NCI-H510A treated with DMSO at 0.1 percent for 48 hours (cell line): ENCODE data around the gene LAIR1.
A peak's percentile ranks its signal among the peaks of the same experiment; 100 is the strongest.
"Not testable (repeated sequence)": the region's sequence is repeated elsewhere in the genome, so short reads cannot be mapped to it uniquely, and the experiment has no call there.

Experiments used
- DNase-seq: peaks from one replicate; lab custom pipeline; 2025; lab: John Stamatoyannopoulos, UW

LAIR1 gene

DNA sequence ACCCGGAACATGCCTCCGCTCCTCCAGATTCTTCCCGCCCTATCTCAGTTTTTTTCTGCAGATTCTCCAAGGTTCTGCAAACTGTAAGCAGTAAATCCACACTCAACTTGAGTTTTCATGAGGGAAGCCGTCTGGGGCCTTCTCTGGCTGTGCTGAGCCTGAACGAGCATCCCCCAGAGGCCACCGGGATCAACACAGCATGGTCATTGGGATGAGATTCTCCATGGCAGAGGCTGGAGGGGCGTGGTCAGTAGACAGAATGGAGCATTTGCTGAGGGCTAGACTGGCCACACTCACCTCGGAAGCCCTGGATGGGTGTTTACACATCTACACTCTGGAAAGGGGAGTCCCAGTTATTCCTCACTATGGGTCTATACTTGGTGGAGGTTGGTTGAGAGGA lies 23.4 kb downstream of the LAIR1 start:
- DNase-seq, result no peak

DNA sequence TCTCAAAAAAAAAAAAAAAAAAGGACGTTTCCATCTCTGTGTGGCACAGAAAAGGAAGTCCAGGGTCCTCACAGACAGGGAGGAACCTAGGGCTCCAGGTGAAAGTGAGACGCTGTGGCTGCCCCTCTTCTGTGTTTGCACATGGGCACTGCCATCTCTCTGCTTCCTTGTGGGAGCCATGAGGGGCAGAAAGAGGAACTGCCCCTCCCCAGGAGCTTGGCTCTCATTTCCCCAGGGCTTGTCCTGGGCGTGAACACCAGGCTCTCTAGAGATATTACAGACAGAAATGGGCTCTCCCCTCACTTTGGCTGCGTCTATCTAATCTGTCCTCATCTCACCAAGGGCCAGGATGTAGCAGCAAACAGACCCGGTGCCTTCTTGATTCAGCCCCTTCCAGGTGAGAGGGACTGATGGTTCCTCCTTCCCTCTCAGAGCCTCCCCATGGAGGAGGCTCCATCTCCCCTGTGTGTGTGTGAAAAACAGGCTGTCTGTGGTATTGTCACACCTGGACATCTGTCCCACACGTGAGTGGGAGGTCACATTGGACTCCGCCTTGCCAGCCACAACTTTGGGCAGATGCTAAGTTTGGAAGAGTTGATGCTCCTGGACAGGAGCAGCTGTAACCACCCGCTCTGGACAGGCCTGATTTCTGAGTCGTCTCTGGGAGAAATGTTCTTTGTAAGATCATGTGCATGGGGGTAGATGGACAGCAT lies 24.9 kb downstream of the LAIR1 start:
- DNase-seq, result no peak

GRCh38 chr19:54338521-54338920 lies 26.2 kb downstream of the LAIR1 start:
- no peak for DNase-seq

GRCh38 chr19:54337858-54338230 lies 26.9 kb downstream of the LAIR1 start:
- DNase-seq, result no peak

DNA sequence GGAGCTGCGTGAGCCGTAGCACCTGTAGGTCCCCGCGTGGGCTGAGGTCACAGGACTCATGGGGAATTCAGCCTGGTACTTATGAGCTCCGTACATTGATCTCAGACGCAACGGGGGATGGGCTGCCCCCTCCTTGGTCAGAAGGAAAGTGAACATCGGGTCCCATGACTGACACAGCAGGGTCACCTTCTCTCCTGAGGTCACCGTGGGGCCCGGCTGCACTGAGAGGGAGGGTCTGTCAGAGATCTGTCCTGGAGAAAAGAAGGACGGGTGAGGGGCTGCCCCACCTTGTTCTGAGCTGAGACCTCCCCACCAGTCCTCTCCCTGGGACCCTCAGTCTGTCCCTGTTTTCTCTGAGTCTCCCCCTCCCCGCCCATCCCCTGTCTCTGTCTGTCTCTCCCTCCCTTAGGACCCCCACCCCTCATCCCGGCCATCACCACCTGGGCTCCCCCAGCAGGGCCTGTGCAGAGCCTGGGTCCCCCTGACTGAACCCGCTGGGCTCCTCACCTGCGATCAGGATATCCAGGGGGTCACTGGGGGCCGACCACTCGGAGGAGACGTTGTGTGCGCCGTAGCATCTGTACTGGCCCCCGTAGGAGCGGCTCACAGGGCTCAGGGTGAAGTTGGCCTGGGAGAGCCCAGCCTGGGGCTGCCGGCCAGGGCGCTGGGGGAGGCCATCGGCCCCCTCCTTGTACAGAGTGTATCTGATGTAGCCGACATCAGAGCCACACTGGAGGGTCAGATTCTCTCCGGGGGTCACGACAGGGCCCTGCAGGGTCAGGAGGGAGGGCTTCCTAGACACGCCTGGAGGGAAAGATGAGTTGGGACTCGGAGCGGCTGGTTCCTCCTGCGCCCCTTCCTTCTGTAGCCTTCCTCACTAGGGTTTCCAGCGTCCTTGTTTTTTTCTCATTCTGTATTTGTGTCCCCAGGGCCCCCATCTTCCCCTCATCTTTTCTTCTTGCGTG lies 27.6 kb downstream of the LAIR1 start:
- DNase-seq, result no peak

DNA sequence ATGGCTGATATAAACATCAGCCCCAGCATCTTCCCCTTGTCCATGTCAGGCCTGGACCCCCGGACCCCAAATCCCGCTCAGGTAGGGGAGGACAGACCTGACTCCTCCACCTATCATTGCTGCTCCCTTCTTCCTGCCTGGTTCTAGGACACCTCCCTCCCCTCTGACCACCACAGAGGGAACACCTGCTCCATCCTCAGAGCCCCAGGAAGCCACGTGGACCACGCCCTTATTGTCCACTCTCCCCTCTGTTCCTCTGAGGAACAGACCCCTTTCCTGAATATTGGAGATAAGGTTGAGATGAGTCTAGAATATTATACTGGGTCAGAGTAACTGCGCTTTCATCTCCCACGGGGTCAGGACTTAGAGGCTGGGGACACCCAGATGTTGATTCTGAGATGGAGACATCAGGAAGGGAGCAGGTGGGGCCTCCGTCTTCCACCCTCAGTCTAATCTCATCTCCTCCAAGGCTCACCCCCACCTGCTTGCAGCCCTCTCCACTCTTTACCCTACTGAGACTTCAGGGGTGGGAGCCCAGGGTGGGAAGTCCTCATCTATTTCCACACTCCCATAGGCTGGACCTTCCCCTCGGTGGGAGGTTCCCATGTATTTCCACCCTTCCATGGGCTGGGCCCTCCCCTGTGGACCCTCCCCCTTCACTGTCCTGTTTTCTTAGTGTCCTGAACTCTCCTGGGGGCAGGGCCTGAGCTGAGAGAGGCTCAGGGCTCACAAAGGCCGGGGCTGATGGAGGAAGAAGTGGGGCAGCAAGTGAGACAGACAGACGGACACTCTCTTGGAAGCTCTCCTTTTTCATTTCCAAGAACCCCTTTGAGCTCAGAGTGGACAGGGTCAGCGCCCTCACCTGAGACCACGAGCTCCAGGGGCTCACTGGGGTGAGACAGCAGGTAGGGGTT lies 28.5 kb downstream of the LAIR1 start:
- no peak for DNase-seq

- no peak for DNase-seq
Observed at GRCh38 chr19:54335164-54335563, 29.6 kb downstream of the LAIR1 start.

DNA sequence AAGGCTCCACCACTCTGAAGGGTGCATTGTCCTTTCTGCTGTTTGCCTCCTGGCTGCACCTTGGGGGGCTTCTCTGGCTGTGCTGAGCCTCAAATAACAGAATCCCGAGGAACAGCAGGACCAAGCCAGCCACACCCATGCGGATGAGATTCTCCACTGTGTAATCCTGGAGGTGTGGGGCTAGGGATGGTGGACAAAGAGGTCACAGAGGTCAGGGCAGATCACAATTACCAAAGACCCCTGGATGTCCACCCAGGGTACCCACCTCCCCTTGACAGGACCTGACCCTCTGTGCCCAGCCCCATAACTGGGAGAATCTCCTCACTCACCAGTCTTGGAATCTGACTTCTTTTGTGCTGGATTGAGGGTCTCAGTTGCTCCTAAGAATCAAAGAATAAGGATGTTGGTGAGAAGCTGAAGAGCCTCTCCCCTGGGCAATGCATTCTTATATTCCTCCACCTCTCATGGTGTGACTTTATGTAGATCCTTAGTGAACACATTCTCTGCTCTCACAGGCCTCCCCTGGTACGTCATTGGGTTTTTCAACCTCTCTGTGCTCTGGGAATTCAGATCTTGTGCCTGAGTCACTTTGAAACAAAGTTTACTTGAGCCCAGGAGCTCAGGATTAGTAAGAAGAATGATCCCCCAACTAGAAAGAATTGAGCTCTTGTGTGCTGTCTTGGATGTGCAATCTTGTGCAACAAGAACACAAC lies 31.0 kb downstream of the LAIR1 start:
- no peak for DNase-seq

DNA sequence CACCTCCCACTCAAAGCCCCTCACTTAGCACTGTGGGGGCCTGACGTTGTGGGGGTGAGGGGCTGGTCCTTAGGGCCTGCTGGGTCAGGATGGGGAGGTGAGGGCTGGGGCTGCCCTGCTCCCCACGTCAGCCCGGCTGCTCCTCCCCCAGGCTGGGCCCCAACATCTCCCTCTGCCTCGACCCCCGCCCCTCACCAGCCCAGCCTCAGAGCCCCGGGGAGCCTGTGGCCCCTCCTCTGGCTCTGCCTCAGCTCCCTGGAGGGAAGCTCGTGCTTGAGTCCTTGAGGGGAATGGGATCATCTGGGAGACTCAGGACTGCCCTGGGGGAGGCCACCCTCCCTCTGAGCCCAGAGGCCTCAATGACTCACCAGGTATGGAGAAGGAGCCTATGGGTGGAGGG lies 32.6 kb downstream of the LAIR1 start:
- no peak for DNase-seq

GRCh38 chr19:54331626-54332025 lies 33.1 kb downstream of the LAIR1 start:
- DNase-seq, result no peak

DNA sequence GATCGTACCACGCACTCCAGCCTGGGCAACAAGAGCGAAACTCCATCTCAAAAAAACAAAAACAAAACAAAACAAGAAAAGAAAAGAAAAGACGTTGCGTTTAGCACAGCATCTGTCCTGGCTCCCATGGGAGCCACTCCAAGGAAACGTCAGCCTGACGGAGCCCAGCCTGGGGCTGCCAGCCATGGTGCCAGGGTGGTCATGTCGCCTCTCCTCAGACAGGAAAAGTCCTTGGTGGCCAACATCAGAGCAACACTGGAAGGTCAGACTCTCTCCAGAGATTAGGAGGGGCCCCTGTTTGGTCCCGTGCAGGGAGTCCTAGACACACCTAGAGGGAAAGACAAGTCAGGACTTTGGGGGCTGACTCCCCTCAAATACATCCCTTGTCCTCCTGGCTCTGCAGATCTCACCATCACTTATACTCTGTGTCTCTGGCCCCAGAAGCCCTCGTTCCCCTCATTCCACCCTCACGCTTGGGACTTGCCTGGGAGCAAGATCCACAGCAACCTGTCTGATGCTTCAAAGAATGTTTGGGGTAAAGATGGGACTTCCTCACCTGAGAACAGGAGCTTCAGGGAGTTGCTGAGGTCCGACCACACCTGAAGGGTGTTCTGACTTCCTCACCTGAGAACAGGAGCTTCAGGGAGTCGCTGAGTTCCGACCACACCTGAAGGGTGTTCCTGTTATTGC lies 35.1 kb downstream of the LAIR1 start:
- DNase-seq, result no peak

- not testable (repeated sequence) for DNase-seq
Observed at GRCh38 chr19:54328781-54329180, 36.0 kb downstream of the LAIR1 start.

DNA sequence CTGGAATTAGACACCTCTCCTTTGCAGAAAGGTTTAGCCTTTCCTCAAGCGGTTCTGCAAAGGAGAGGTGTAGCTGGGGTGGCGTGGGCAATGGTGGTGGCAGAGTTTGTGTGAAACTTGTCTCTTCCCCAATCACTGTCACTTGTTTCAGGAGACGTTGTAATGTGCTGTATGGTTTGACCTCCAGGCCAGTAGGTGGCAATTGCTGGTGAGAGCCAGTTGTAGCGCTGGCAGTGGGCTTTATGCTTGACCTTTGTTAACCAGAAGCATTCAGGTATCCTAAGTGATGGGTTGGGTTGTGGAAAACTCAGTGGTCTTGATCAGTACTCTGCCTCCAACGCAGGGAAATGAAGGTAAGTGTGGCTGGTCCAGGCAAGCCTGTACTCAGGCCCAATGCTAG lies 39.1 kb downstream of the LAIR1 start:
- no peak for DNase-seq

DNA sequence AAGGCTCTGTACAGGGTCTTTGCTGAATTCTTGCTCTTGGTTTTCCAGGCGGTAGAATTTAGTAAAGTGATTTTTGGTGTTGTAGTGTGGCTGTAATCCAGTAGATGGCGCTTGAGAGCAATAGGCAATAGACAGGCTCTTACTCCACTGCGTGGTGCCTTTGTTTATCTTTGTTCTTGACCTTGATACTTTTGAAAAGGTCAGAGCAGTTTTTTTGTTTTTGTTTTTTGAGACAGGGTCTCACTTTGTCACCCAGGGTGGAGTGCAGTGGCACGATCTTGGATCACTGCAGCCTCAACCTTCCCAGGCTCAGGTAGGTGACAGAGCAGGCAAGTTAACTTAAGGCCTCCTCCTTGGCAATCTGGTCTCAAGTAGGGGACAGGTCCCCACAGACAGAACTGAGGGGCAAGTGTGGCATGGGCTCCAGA lies 39.5 kb downstream of the LAIR1 start:
- DNase-seq, result peak; percentile 1

GRCh38 chr19:54324071-54324470 lies 40.7 kb downstream of the LAIR1 start:
- DNase-seq, result no peak

DNA sequence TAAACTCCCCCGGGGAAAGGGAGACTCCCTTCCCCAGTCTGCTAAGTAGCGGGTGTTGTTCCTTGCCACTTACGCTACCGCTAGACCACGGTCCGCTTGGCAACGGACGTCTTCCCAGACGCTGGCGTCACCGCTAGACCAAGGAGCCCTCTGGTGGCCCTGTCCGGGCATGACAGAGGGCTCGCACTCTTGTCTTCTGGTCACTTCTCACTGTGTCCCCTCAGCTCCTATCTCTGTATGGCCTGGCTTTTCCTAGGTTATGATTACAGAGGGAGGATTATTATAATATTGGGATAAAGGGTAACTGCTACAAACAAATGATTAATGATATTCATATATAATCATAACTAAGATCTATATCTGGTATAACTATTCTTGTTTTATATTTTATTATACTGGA lies 41.8 kb downstream of the LAIR1 start:
- not testable (repeated sequence) for DNase-seq

DNA sequence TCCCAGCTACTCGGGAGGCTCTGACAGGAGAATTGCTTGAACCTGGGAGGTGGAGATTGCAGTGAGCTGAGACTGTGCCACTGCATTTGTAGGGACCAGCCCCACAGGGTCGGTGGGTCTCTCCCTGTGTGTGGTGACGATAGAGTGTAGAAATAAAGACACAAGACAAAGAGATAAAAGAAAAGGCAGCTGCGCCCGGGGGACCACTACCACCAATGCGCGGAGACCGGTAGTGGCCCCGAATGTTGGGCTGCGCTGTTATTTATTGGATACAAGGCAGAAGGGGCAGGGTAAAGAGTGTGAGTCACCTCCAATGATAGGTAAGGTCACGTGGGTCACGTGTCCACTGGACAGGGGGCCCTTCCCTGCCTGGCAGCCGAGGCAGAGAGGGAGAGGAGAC lies 42.4 kb downstream of the LAIR1 start:
- not testable (repeated sequence) for DNase-seq

GRCh38 chr19:54319892-54320670 lies 44.6 kb downstream of the LAIR1 start:
- no peak for DNase-seq

GRCh38 chr19:54319049-54319448 lies 45.7 kb downstream of the LAIR1 start:
- DNase-seq, result no peak

- DNase-seq, result no peak
Observed at GRCh38 chr19:54317965-54318240, 46.8 kb downstream of the LAIR1 start.
